K562 (cell line): Measurements from ENCODE around the gene ODAD4. TPM values are rescaled to one million over a fixed set of nuclear protein-coding genes. Genes with fewer than 3 reads are reported as not detected.
A peak's percentile ranks its signal among the peaks of the same experiment; 100 is the strongest.

Experiments used
- BRD4 ChIP-seq: fragments of 200-600 bp; sonication (generic); IDR thresholded peaks from 2 replicates; pipeline ENCODE4 v1.6.1; 2017; ENCODE audit warnings: inconsistent platforms
- CEBPB ChIP-seq: fragments of 450-650 bp; IDR thresholded peaks from 2 replicates; pipeline ENCODE4 v1.6.1; 2016; ENCODE audit warnings: missing genetic modification characterization, missing compliant biosample characterization
- CEBPG ChIP-seq, 3 experiments: fragments of 200-800 bp in 1 of 3; sonication (Bioruptor generic) in 1 of 3; sonication (generic) in 1 of 3; formaldehyde crosslinking in 1 of 3; IDR thresholded peaks in 2 of 3; conservative IDR thresholded peaks in 1 of 3; 2 replicates each; pipeline versions ENCODE4 v1.6.1 to v1.8.0; 2016 to 2022; ENCODE audit warnings: missing compliant biosample characterization in 2 of 3, missing genetic modification characterization in 2 of 3, mild to moderate bottlenecking in 1 of 3, missing genetic modification reagents in 1 of 3
- CTBP1 ChIP-seq: fragments of 450-650 bp; IDR thresholded peaks from 2 replicates; pipeline ENCODE4 v1.6.1; 2016; ENCODE audit warnings: borderline replicate concordance
- JUND ChIP-seq, 2 experiments: IDR thresholded peaks; 2 replicates in 1 of 2; 3 replicates in 1 of 2; pipeline ENCODE4 v1.6.1; 2011; ENCODE audit warnings: borderline replicate concordance in 2 of 2, low read depth in 2 of 2, low read length in 2 of 2, improper control_type of control experiment in 1 of 2, missing biosample characterization in 1 of 2, missing genetic modification characterization in 1 of 2, missing genetic modification reagents in 1 of 2
- KAT2B ChIP-seq: IDR thresholded peaks from one replicate; pipeline ENCODE4 v1.6.1; 2012; ENCODE audit warnings: low read depth, mild to moderate bottlenecking, control low read depth, inconsistent platforms, low read length, moderate library complexity
- MEIS2 ChIP-seq: fragments of 450-650 bp; IDR thresholded peaks from 2 replicates; pipeline ENCODE4 v1.6.1; 2014; ENCODE audit warnings: mild to moderate bottlenecking; ENCODE audit not compliant: partially characterized antibody
- POLR2H ChIP-seq: IDR thresholded peaks from 2 replicates; pipeline ENCODE4 v1.6.1; 2016; ENCODE audit warnings: missing genetic modification characterization, low read depth, mild to moderate bottlenecking, control low read depth, missing compliant biosample characterization, moderate library complexity
- TAF9B ChIP-seq: fragments of 450-650 bp; IDR thresholded peaks from 2 replicates; pipeline ENCODE4 v1.6.1; 2018; ENCODE audit warnings: mild to moderate bottlenecking; ENCODE audit not compliant: partially characterized antibody
- TCF7 ChIP-seq: sonication (generic); IDR thresholded peaks from 2 replicates; pipeline ENCODE4 v1.6.1; 2016; ENCODE audit warnings: antibody characterized with exemption, borderline replicate concordance
- ZC3H11A ChIP-seq: IDR thresholded peaks from 2 replicates; pipeline ENCODE4 v1.6.1; 2012; ENCODE audit warnings: low read depth, low read length, improper control_type of control experiment
- ZNF41 ChIP-seq: fragments of 250-450 bp; sonication (Bioruptor Pico); conservative IDR thresholded peaks from 2 replicates; pipeline ENCODE4 v1.4.0; 2020; ENCODE audit warnings: mild to moderate bottlenecking
- polyA plus RNA-seq, 8 experiments: library from polyadenylated mRNA; depleted of rRNA in 4 of 8; stranded (reverse) in 5 of 8; unstranded in 3 of 8; fragments of >200 nt; fragmentation: Nextera tagmentation in 2 of 8; fragmentation: Illumina TruSeq in 1 of 8; extraction: Ambion mirVana in 2 of 8; extraction: Trizol in 1 of 8; gene quantifications; 2 replicates each; pipeline versions ENCODE4 v1.2.1 to v1.2.3, GENCODE V29; 2011 to 2014; ENCODE audit warnings: inconsistent platforms in 1 of 8, missing spikeins in 1 of 8
- total RNA-seq, 7 experiments: library from RNA; depleted of rRNA in 6 of 7; stranded (reverse); fragments of >200 nt in 6 of 7; fragmentation: Illumina TruSeq in 2 of 7; extraction: Trizol in 2 of 7; gene quantifications; 2 replicates each; pipeline versions ENCODE4 v1.2.1 to v1.2.3, GENCODE V29; 2011 to 2021; ENCODE audit warnings: low replicate concordance in 1 of 7
- TF ChIP-seq, protein P1 (sequence below): sonication (generic); formaldehyde crosslinking; IDR thresholded peaks from 2 replicates; pipeline ENCODE4 v1.8.1; 2023; ENCODE audit warnings: missing genetic modification reagents, mild to moderate bottlenecking, borderline replicate concordance
- TF ChIP-seq, protein P2 (sequence below): fragments of 450-650 bp; IDR thresholded peaks from 2 replicates; pipeline ENCODE4 v1.6.1; 2017; ENCODE audit warnings: mild to moderate bottlenecking, moderate library complexity
- TF ChIP-seq, protein P3 (sequence below), 2 experiments: fragments of 450-650 bp in 1 of 2; sonication (generic) in 1 of 2; formaldehyde crosslinking in 1 of 2; IDR thresholded peaks in 1 of 2; conservative IDR thresholded peaks in 1 of 2; 2 replicates each; pipeline versions ENCODE4 v1.6.1 to v1.8.1; 2016 to 2023; ENCODE audit warnings: mild to moderate bottlenecking in 2 of 2, moderate library complexity in 2 of 2, inconsistent platforms in 1 of 2, missing genetic modification reagents in 1 of 2

Gene ODAD4
- total and polyA plus RNA-seq, 9 of the 15 experiments (the other 6 are each of a cell fraction or from before 2014, with no cell fraction given) = 0.09 to 0.98 (median 0.51) TPM

DNA sequence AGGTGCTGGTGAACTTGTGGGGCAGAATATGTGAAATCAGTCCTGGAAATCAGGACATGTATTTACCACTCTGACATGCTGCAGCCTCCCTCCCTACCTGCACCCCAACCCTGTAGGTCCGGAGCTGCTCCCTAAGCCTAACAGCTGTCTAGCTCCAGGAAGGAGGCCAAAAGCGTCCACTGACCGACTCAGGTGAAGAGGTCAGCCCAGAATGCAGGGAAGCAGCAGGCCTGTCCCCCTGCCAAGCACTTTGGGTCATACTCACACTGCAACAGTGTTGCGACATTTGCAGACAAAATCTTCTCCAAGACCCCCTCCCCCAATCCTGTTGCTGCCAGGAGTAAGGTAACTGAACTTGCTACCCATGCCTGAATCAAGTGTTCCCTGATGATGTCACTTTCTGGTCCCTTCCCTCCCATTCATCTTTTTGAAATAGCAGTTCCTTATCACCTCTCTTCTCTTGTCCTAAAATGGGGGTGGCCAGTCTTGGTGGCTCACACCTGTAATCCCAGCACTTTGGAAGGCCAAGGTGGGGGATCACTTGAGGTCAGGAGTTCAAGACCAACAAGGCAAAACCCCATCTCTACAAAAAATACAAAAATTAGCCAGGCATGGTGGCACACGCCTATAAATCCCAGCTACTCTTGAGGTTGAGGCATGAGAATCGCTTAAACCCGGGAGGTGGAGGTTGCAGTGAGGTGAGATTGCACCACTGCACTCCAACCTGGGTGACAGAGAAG lies 10.4 kb upstream of the ODAD4 start (continued):
- TF ChIP-seq, protein P1, sequence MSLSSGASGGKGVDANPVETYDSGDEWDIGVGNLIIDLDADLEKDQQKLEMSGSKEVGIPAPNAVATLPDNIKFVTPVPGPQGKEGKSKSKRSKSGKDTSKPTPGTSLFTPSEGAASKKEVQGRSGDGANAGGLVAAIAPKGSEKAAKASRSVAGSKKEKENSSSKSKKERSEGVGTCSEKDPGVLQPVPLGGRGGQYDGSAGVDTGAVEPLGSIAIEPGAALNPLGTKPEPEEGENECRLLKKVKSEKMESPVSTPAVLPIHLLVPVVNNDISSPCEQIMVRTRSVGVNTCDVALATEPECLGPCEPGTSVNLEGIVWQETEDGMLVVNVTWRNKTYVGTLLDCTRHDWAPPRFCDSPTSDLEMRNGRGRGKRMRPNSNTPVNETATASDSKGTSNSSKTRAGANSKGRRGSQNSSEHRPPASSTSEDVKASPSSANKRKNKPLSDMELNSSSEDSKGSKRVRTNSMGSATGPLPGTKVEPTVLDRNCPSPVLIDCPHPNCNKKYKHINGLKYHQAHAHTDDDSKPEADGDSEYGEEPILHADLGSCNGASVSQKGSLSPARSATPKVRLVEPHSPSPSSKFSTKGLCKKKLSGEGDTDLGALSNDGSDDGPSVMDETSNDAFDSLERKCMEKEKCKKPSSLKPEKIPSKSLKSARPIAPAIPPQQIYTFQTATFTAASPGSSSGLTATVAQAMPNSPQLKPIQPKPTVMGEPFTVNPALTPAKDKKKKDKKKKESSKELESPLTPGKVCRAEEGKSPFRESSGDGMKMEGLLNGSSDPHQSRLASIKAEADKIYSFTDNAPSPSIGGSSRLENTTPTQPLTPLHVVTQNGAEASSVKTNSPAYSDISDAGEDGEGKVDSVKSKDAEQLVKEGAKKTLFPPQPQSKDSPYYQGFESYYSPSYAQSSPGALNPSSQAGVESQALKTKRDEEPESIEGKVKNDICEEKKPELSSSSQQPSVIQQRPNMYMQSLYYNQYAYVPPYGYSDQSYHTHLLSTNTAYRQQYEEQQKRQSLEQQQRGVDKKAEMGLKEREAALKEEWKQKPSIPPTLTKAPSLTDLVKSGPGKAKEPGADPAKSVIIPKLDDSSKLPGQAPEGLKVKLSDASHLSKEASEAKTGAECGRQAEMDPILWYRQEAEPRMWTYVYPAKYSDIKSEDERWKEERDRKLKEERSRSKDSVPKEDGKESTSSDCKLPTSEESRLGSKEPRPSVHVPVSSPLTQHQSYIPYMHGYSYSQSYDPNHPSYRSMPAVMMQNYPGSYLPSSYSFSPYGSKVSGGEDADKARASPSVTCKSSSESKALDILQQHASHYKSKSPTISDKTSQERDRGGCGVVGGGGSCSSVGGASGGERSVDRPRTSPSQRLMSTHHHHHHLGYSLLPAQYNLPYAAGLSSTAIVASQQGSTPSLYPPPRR (CRISPR knock-in tag) = no peak
- no peak for TF ChIP-seq TAF9B
- TF ChIP-seq JUND (IDR thresholded peaks at IDR 0.05; ENCODE audit: borderline replicate concordance, low read depth, low read length) = peak; percentile 49; the same call in 1 of the 2 replicates
- TF ChIP-seq JUND (tag; IDR thresholded peaks at IDR 0.05; ENCODE audit: borderline replicate concordance, low read depth, low read length) = no peak; the same call in 2 of the 3 replicates
- TF ChIP-seq KAT2B = no peak
- TF ChIP-seq, protein P2, sequence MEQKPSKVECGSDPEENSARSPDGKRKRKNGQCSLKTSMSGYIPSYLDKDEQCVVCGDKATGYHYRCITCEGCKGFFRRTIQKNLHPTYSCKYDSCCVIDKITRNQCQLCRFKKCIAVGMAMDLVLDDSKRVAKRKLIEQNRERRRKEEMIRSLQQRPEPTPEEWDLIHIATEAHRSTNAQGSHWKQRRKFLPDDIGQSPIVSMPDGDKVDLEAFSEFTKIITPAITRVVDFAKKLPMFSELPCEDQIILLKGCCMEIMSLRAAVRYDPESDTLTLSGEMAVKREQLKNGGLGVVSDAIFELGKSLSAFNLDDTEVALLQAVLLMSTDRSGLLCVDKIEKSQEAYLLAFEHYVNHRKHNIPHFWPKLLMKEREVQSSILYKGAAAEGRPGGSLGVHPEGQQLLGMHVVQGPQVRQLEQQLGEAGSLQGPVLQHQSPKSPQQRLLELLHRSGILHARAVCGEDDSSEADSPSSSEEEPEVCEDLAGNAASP = no peak
- no peak for TF ChIP-seq ZNF41 (CRISPR knock-in tag)
- TF ChIP-seq TCF7 = no peak
- TF ChIP-seq BRD4 = no peak
- peak; percentile 56; the same call in 1 of the 2 replicates for TF ChIP-seq CEBPG (CRISPR knock-in tag; IDR thresholded peaks at IDR 0.05)
- TF ChIP-seq CEBPG (tag; conservative IDR thresholded peaks at IDR 0.05 in 1 of 2, IDR thresholded peaks at IDR 0.05 in 1 of 2) = peak in 1 of 2 experiments; percentile 12; a peak in 1 of 4 replicates
- TF ChIP-seq, protein P3, sequence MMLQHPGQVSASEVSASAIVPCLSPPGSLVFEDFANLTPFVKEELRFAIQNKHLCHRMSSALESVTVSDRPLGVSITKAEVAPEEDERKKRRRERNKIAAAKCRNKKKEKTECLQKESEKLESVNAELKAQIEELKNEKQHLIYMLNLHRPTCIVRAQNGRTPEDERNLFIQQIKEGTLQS (IDR thresholded peaks at IDR 0.05) = peak; percentile 85
- TF ChIP-seq, protein P3 (CRISPR knock-in tag; conservative IDR thresholded peaks at IDR 0.05) = no peak
- TF ChIP-seq ZC3H11A = no peak
- TF ChIP-seq POLR2H (tag) = no peak
- peak; percentile 85 for TF ChIP-seq CEBPB (tag)
- TF ChIP-seq MEIS2 = peak; percentile 52
- TF ChIP-seq CTBP1 = peak; percentile 14; the same call in 1 of the 2 replicates
